PC-9 (cell line): ENCODE results near the gene ARHGAP42. TPM values are rescaled to one million over a fixed set of nuclear protein-coding genes. Genes with fewer than 3 reads are reported as not detected.

Experiments
- BruUV-seq: library from RNA; stranded (reverse); fragments of 400-500 nt; replicated peaks from 2 replicates; lab custom pipeline; 2021; lab: Mats Ljungman, UMichigan
- CTCF ChIA-PET: fragments of 300-600 bp; sonication (Branson Sonifier 250); formaldehyde crosslinking; loops from one replicate; lab custom pipeline; 2022; ENCODE audit warnings: antibody characterized with exemption; lab: Charles Lee
- POLR2A ChIA-PET: fragments of 300-600 bp; sonication (Branson Sonifier 250); formaldehyde crosslinking; loops from one replicate; lab custom pipeline; 2022; ENCODE audit warnings: antibody characterized with exemption; ENCODE audit not compliant: unreplicated experiment; lab: Charles Lee
- DNase-seq, 2 experiments: peaks; one replicate each; pipeline versions ENCODE4 v3.0.0 to v3.0.0-alpha.2; 2015 to 2022; ENCODE audit warnings: mixed read lengths in 1 of 2
- H2AFZ ChIP-seq: fragments of 200-600 bp; sonication (generic); 2 replicates; pipeline ENCODE4 v1.8.1; 2017; ENCODE audit warnings: antibody characterized with exemption
- H3F3A ChIP-seq: fragments of 200-600 bp; sonication (generic); 2 replicates; pipeline ENCODE4 v1.8.1; 2017; ENCODE audit warnings: antibody characterized with exemption, mild to moderate bottlenecking, low read depth; ENCODE audit not compliant: insufficient read depth
- H3K27ac ChIP-seq: fragments of 200-600 bp; sonication (generic); 2 replicates; pipeline ENCODE4 v1.6.1; 2016; ENCODE audit warnings: mixed run types
- H3K27me3 ChIP-seq: fragments of 200-600 bp; sonication (generic); 2 replicates; pipeline ENCODE4 v1.6.1; 2016; ENCODE audit warnings: low read depth, mixed run types; ENCODE audit not compliant: insufficient read depth
- H3K36me3 ChIP-seq: fragments of 200-600 bp; sonication (generic); 2 replicates; pipeline ENCODE4 v1.6.1; 2016; ENCODE audit warnings: low read depth, mixed run types
- H3K4me1 ChIP-seq: fragments of 200-600 bp; sonication (generic); replicated peaks from 2 replicates; pipeline ENCODE4 v1.6.1; 2016; ENCODE audit warnings: mixed run types; ENCODE audit not compliant: insufficient read depth
- H3K4me2 ChIP-seq: fragments of 200-600 bp; sonication (generic); 2 replicates; pipeline ENCODE4 v1.6.1; 2017; ENCODE audit warnings: mixed run types
- H3K4me3 ChIP-seq: fragments of 200-600 bp; sonication (generic); 2 replicates; pipeline ENCODE4 v1.6.1; 2016; ENCODE audit warnings: mixed run types
- H3K79me2 ChIP-seq: fragments of 200-600 bp; sonication (generic); 2 replicates; pipeline ENCODE4 v1.6.1; 2017; ENCODE audit warnings: low read depth, mixed run types
- H3K9me2 ChIP-seq: fragments of 200-600 bp; sonication (generic); 2 replicates; pipeline ENCODE4 v1.8.1; 2017; ENCODE audit warnings: mild to moderate bottlenecking; ENCODE audit not compliant: insufficient read depth
- H3K9me3 ChIP-seq: fragments of 200-600 bp; sonication (generic); 2 replicates; pipeline ENCODE4 v1.8.1; 2016; ENCODE audit warnings: low read depth; ENCODE audit not compliant: insufficient read depth
- H4K20me1 ChIP-seq: fragments of 200-600 bp; sonication (generic); 2 replicates; pipeline ENCODE4 v1.8.1; 2017; ENCODE audit not compliant: insufficient read depth
- EZH2 ChIP-seq: fragments of 200-600 bp; sonication (generic); IDR thresholded peaks from 2 replicates; pipeline ENCODE4 v1.8.0; 2017; ENCODE audit warnings: antibody characterized with exemption, low read depth
- intact Hi-C: fragments of 100-400 bp; cut with micrococcal nuclease; formaldehyde crosslinking; loops from one replicate; pipeline ENCODE4 v1.10.0; 2022; ENCODE audit not compliant: unreplicated experiment
- total RNA-seq: library from RNA; stranded (reverse); gene quantifications from 2 replicates; pipeline ENCODE4 v1.2.3, GENCODE V29; 2021
- TF ChIP-seq, protein P1 (sequence below): fragments of 200-600 bp; sonication (generic); conservative IDR thresholded peaks from 2 replicates; pipeline ENCODE4 v1.6.1; 2017; ENCODE audit warnings: mixed run types, antibody characterized with exemption, mild to moderate bottlenecking, moderate library complexity

The ARHGAP42 gene
- total RNA-seq, 1 experiment from 2014 or later = 12.8 TPM

DNA sequence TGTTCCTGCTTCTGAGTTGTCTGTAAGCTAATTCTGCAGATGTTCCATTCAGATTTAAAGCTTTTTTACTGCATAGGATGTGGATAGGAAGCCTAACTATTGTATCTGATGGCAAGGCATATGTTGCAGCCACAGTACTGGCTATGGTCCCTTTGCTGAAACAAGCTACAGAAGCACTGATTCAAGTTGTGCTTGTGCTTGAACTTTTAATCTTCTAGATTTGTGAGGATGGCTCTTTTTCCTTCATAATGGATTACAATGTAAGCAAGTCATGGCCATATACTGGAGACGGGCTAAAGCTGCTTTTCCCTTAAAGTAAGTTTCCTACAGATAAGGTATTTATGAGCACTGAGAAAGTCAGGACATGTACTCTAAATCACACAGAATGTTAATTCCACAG, 303.8 kb downstream of the ARHGAP42 start:
- Histone ChIP-seq H3K27ac (no peak overlapping the region), H3F3A (no peaks in the 10 kb centered on the region), H3K79me2 (no peaks in the 10 kb centered on the region), H3K4me3 (no peak overlapping the region), H3K27me3 (no peaks in the 10 kb centered on the region), H3K4me2 (no peak overlapping the region), H3K36me3 (no peaks in the 10 kb centered on the region), H4K20me1 (no peaks in the 10 kb centered on the region), H3K9me3 (no peaks in the 10 kb centered on the region), H2AFZ (no peak overlapping the region), H3K4me1 (no peaks in the 10 kb centered on the region), H3K9me2 (no peaks in the 10 kb centered on the region)
- TF ChIP-seq EZH2 = no peak
- TF ChIP-seq, protein P1, sequence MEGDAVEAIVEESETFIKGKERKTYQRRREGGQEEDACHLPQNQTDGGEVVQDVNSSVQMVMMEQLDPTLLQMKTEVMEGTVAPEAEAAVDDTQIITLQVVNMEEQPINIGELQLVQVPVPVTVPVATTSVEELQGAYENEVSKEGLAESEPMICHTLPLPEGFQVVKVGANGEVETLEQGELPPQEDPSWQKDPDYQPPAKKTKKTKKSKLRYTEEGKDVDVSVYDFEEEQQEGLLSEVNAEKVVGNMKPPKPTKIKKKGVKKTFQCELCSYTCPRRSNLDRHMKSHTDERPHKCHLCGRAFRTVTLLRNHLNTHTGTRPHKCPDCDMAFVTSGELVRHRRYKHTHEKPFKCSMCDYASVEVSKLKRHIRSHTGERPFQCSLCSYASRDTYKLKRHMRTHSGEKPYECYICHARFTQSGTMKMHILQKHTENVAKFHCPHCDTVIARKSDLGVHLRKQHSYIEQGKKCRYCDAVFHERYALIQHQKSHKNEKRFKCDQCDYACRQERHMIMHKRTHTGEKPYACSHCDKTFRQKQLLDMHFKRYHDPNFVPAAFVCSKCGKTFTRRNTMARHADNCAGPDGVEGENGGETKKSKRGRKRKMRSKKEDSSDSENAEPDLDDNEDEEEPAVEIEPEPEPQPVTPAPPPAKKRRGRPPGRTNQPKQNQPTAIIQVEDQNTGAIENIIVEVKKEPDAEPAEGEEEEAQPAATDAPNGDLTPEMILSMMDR = no peak
- no peak for DNase-seq
- no TSS peak for BruUV-seq
- POLR2A ChIA-PET = no interaction called here
- CTCF ChIA-PET = no interaction called here
- intact Hi-C loops = no loop called here

DNA sequence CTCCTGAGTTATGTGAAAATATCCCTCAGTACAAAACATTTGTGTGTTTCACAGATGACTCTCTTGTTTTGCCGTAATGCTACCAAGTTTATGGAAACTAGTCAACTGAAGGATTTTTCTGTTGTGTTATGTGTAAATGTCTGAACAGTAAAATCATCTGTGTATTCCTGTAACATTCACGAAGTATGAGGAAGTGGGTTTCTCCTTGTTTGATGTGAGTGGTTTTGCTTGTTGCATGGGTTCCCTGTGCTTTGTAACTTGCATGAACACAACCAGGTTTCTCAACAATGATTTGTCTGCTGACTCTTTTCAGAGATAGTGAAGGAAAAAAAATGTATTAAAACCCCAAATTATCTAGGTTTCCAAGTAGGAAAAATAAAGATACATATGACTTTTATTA, 304.5 kb downstream of the ARHGAP42 start:
- Histone ChIP-seq H3K9me2 (no peaks in the 10 kb centered on the region), H2AFZ (no peak overlapping the region), H3K4me3 (no peak overlapping the region), H3K9me3 (no peaks in the 10 kb centered on the region), H3K27ac (no peak overlapping the region), H3K4me2 (no peak overlapping the region), H3K79me2 (no peaks in the 10 kb centered on the region), H3K36me3 (no peaks in the 10 kb centered on the region), H3K4me1 (no peaks in the 10 kb centered on the region), H3F3A (no peaks in the 10 kb centered on the region), H3K27me3 (no peaks in the 10 kb centered on the region), H4K20me1 (no peaks in the 10 kb centered on the region)
- CTCF ChIA-PET = no interaction called here
- no peak for TF ChIP-seq EZH2
- TF ChIP-seq, protein P1 = no peak
- POLR2A ChIA-PET = no interaction called here
- no TSS peak for BruUV-seq
- intact Hi-C loops = no loop called here
- DNase-seq = no peak

DNA sequence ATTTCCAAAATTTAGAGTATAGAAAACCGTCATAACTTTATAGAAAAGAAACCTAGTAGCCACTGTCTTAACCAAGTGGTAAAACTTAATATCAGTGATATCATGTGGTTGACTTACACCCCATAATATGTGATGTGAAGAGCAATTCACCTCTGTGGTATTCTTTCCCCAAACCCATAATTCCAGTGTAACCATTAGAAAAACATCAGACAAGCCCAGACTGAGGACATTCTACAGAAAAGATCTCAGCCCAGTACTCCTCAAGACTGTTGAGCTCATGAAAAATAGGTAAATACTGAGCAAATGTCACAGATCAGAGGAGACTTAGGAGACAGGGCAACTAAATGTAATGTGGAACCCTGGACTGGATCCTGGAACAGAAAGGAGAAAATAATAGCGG, 307.9 kb downstream of the ARHGAP42 start:
- TF ChIP-seq, protein P1 = no peak
- no peak for TF ChIP-seq EZH2
- intact Hi-C loops = no loop called here

More for the DNA sequence above, 307.9 kb downstream of the ARHGAP42 start:
- H3K4me2 ChIP-seq = no peak overlapping the region
- no peaks in the 10 kb centered on the region for H3K27me3 ChIP-seq
- DNase-seq = no peak
- no peak overlapping the region for H3K27ac ChIP-seq
- no peaks in the 10 kb centered on the region for H3K79me2 ChIP-seq
- no peaks in the 10 kb centered on the region for H3K4me1 ChIP-seq
- no peaks in the 10 kb centered on the region for H4K20me1 ChIP-seq
- POLR2A ChIA-PET = no interaction called here
- no peak overlapping the region for H3K4me3 ChIP-seq
- CTCF ChIA-PET = no interaction called here
- no peaks in the 10 kb centered on the region for H3F3A ChIP-seq
- H3K9me2 ChIP-seq = no peaks in the 10 kb centered on the region
- no TSS peak for BruUV-seq
- no peaks in the 10 kb centered on the region for H3K36me3 ChIP-seq
- no peaks in the 10 kb centered on the region for H3K9me3 ChIP-seq
- no peak overlapping the region for H2AFZ ChIP-seq
